HepG2 (cell line): ENCODE measurements around the gene PFAS. TPM values are rescaled to one million over a fixed set of nuclear protein-coding genes. Genes with fewer than 3 reads are reported as not detected.
A peak's percentile ranks its signal among the peaks of the same experiment; 100 is the strongest.

Source experiments
- AGO2 ChIP-seq: fragments of 200-400 bp; formaldehyde crosslinking; optimal IDR thresholded peaks from 2 replicates; pipeline ENCODE3; 2017; ENCODE audit warnings: mild to moderate bottlenecking, low read depth, low read length, moderate library complexity
- ARNT2 ChIP-seq: sonication (generic); formaldehyde crosslinking; IDR thresholded peaks from 2 replicates; pipeline ENCODE4 v1.8.0; 2022; ENCODE audit warnings: mild to moderate bottlenecking, low read depth, missing genetic modification reagents, moderate library complexity
- FLYWCH1 ChIP-seq: sonication (generic); formaldehyde crosslinking; IDR thresholded peaks from 2 replicates; pipeline ENCODE4 v1.8.1; 2023; ENCODE audit warnings: mild to moderate bottlenecking, missing genetic modification reagents
- GABPB1 ChIP-seq: IDR thresholded peaks from 2 replicates; pipeline ENCODE4 v1.6.1; 2016; ENCODE audit warnings: mild to moderate bottlenecking, missing genetic modification reagents, moderate library complexity, missing compliant biosample characterization
- MAFK ChIP-seq, 2 experiments: IDR thresholded peaks in 1 of 2; conservative IDR thresholded peaks in 1 of 2; 2 replicates each; pipeline ENCODE4 v1.6.1; 2011; ENCODE audit warnings: improper control_type of control experiment in 2 of 2, low read length in 2 of 2
- MBD4 ChIP-seq: IDR thresholded peaks from 2 replicates; pipeline ENCODE4 v1.6.1; 2012; ENCODE audit warnings: low read length, inconsistent platforms, borderline replicate concordance
- MED13 ChIP-seq: sonication (generic); formaldehyde crosslinking; IDR thresholded peaks from 2 replicates; pipeline ENCODE4 v1.5.0; 2020; ENCODE audit warnings: missing genetic modification reagents
- NKX3-1 ChIP-seq: sonication (generic); formaldehyde crosslinking; IDR thresholded peaks from 2 replicates; pipeline ENCODE4 v1.5.0; 2020; ENCODE audit warnings: missing genetic modification reagents
- PHF8 ChIP-seq: sonication (generic); formaldehyde crosslinking; IDR thresholded peaks from 2 replicates; pipeline ENCODE4 v1.5.0; 2020; ENCODE audit warnings: missing genetic modification reagents
- REXO4 ChIP-seq: sonication (generic); formaldehyde crosslinking; IDR thresholded peaks from 2 replicates; pipeline ENCODE4 v1.8.0; 2022; ENCODE audit warnings: missing genetic modification reagents, mild to moderate bottlenecking, borderline replicate concordance
- RFX5 ChIP-seq: IDR thresholded peaks from 2 replicates; pipeline ENCODE4 v1.6.1; 2011; ENCODE audit warnings: low read depth, low read length, improper control_type of control experiment
- SAFB2 ChIP-seq: sonication (generic); formaldehyde crosslinking; IDR thresholded peaks from 2 replicates; pipeline ENCODE4 v1.5.1; 2020; ENCODE audit warnings: missing genetic modification reagents, low read depth, mild to moderate bottlenecking, borderline replicate concordance
- SOX6 ChIP-seq, 2 experiments: fragments of 450-650 bp in 1 of 2; sonication (generic) in 1 of 2; formaldehyde crosslinking in 1 of 2; IDR thresholded peaks; 2 replicates each; pipeline versions ENCODE4 v1.4.0 to v1.6.1; 2017 to 2020; ENCODE audit warnings: antibody characterized with exemption in 1 of 2, mild to moderate bottlenecking in 1 of 2, missing genetic modification reagents in 1 of 2
- SP4 ChIP-seq: sonication (generic); formaldehyde crosslinking; IDR thresholded peaks from 2 replicates; pipeline ENCODE4 v1.8.1; 2023; ENCODE audit warnings: mild to moderate bottlenecking, missing genetic modification reagents
- THYN1 ChIP-seq: sonication (generic); formaldehyde crosslinking; IDR thresholded peaks from 2 replicates; pipeline ENCODE4 v1.8.1; 2023; ENCODE audit warnings: low read depth, mild to moderate bottlenecking, moderate library complexity, missing genetic modification reagents, borderline replicate concordance
- ZNF251 ChIP-seq: sonication (generic); formaldehyde crosslinking; IDR thresholded peaks from 2 replicates; pipeline ENCODE4 v1.9.0; 2021; ENCODE audit warnings: mild to moderate bottlenecking, missing genetic modification reagents
- ZNF558 ChIP-seq: sonication (generic); formaldehyde crosslinking; IDR thresholded peaks from 2 replicates; pipeline ENCODE4 v1.9.0; 2022; ENCODE audit warnings: mild to moderate bottlenecking, missing genetic modification reagents, borderline replicate concordance
- ZNF572 ChIP-seq: sonication (generic); formaldehyde crosslinking; IDR thresholded peaks from 2 replicates; pipeline ENCODE4 v1.5.1; 2020; ENCODE audit warnings: mild to moderate bottlenecking, missing genetic modification reagents
- ZNF772 ChIP-seq: sonication (generic); formaldehyde crosslinking; IDR thresholded peaks from 2 replicates; pipeline ENCODE4 v1.5.0; 2020; ENCODE audit warnings: mild to moderate bottlenecking, missing genetic modification reagents
- ZSCAN22 ChIP-seq: sonication (generic); formaldehyde crosslinking; IDR thresholded peaks from 2 replicates; pipeline ENCODE4 v1.4.0; 2020; ENCODE audit warnings: mild to moderate bottlenecking, missing genetic modification reagents
- polyA plus RNA-seq, 8 experiments: library from polyadenylated mRNA; depleted of rRNA in 3 of 8; stranded (reverse) in 7 of 8; unstranded in 1 of 8; fragments of >200 nt; fragmentation: Illumina TruSeq in 4 of 8; extraction: Trizol in 4 of 8; gene quantifications; 2 replicates each; pipeline versions ENCODE4 v1.2.1 to v1.2.3, GENCODE V29; 2011 to 2016; ENCODE audit warnings: low read depth in 4 of 8, missing spikeins in 1 of 8, mixed read lengths in 1 of 8; ENCODE audit not compliant: insufficient read depth in 1 of 8
- total RNA-seq, 5 experiments: library from RNA; depleted of rRNA; stranded (reverse); fragments of >200 nt; fragmentation: Illumina TruSeq; extraction: Trizol; gene quantifications; 2 replicates each; pipeline ENCODE4 v1.2.3, GENCODE V29; 2016; ENCODE audit warnings: low read depth in 1 of 5
- TF ChIP-seq, protein P1 (sequence below): sonication (generic); formaldehyde crosslinking; IDR thresholded peaks from 2 replicates; pipeline ENCODE4 v1.5.1; 2020; ENCODE audit warnings: mild to moderate bottlenecking, moderate library complexity, missing genetic modification reagents
- TF ChIP-seq, protein P2 (sequence below): sonication (generic); formaldehyde crosslinking; IDR thresholded peaks from 2 replicates; pipeline ENCODE4 v1.5.0; 2020; ENCODE audit warnings: missing genetic modification reagents, mild to moderate bottlenecking, borderline replicate concordance
- TF ChIP-seq, protein P3 (sequence below): sonication (generic); formaldehyde crosslinking; conservative IDR thresholded peaks from 2 replicates; pipeline ENCODE4 v1.5.0; 2020; ENCODE audit warnings: missing genetic modification reagents

Gene PFAS
- total and polyA plus RNA-seq, 2 of the 13 experiments (the other 11 are each of a cell fraction or from before 2014, with no cell fraction given): 49.4 to 58.2 TPM

DNA sequence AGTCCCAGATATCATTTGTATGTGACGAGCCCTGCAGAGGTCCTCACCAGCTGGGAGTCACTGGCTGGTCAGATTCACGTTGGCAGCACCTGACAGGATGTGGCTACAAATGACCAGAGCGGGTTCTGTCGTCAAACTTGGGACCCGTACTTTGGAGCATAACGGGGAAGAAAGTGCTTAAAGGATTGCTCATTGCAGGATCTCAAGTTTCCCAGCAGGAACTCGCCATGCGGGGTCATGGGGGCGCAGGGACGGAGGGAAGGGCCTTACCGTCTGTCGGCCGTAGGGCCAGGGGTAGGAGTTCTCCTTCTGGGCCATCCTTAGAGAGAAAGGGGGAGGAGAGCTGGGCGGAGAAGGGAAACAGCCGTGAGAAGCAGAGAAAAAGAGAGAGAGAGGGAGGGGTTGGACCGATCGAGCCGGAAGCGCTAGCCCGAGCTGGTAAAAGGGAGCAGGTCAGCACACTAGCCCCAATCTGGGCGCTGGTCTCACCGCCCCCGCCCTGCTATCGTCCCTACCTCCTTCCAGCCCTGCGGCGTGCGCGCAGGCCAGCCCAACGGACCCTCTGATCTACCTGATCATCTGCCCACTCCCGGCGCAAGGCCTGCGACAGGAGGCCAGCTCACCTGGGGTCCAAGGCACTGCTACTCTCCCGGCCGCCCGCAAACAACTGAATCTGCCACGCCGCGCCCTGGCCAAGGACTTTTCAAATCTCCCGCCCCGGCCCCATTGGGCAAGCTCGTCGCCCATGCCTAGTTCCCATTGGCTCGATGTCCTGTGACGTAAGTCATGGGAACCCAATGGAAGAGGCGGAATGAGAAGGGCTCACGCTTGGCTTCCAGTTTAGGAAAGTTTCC is 39.0 kb upstream of the PFAS start, which contains the start of gene AURKB (continued):
- TF ChIP-seq GABPB1 (CRISPR knock-in tag): peak; percentile 56; the same call in 1 of the 2 replicates
- TF ChIP-seq MBD4: no peak
- 0 out of 2 replicates have a peak, but pooled peaks have one; percentile 85 for TF ChIP-seq FLYWCH1 (CRISPR knock-in tag)
- TF ChIP-seq ZNF572 (CRISPR knock-in tag): no peak; the same call in 1 of the 2 replicates
- peak; percentile 60 for TF ChIP-seq AGO2
- TF ChIP-seq SOX6 (IDR thresholded peaks at IDR 0.05): no peak
- peak; percentile 50; the same call in 1 of the 2 replicates for TF ChIP-seq SOX6 (CRISPR knock-in tag; IDR thresholded peaks at IDR 0.05)
- TF ChIP-seq, protein P1, sequence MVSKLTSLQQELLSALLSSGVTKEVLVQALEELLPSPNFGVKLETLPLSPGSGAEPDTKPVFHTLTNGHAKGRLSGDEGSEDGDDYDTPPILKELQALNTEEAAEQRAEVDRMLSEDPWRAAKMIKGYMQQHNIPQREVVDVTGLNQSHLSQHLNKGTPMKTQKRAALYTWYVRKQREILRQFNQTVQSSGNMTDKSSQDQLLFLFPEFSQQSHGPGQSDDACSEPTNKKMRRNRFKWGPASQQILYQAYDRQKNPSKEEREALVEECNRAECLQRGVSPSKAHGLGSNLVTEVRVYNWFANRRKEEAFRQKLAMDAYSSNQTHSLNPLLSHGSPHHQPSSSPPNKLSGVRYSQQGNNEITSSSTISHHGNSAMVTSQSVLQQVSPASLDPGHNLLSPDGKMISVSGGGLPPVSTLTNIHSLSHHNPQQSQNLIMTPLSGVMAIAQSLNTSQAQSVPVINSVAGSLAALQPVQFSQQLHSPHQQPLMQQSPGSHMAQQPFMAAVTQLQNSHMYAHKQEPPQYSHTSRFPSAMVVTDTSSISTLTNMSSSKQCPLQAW (CRISPR knock-in tag): 0 out of 2 replicates have a peak, but pooled peaks have one; percentile 60
- TF ChIP-seq RFX5: peak; percentile 58; the same call in 1 of the 2 replicates
- TF ChIP-seq ZNF772 (CRISPR knock-in tag): peak; percentile 54; the same call in 1 of the 2 replicates
- no peak for TF ChIP-seq MAFK (conservative IDR thresholded peaks at IDR 0.05 in 1 of 2, IDR thresholded peaks at IDR 0.05 in 1 of 2; ENCODE audit: low read length in 2 of 2)
- TF ChIP-seq ZNF558 (CRISPR knock-in tag): peak; percentile 75; the same call in 1 of the 2 replicates
- peak; percentile 67 for TF ChIP-seq PHF8 (CRISPR knock-in tag)
- TF ChIP-seq ZNF251 (CRISPR knock-in tag): 0 out of 2 replicates have a peak, but pooled peaks have one; percentile 52
- TF ChIP-seq THYN1 (CRISPR knock-in tag): no peak
- TF ChIP-seq SAFB2 (CRISPR knock-in tag): peak; percentile 33; the same call in 1 of the 2 replicates
- TF ChIP-seq, protein P2, sequence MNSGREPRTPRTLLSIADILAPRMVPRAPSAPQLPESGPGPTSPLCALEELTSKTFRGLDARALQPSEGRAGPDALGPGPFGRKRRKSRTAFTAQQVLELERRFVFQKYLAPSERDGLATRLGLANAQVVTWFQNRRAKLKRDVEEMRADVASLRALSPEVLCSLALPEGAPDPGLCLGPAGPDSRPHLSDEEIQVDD (CRISPR knock-in tag): no peak
- TF ChIP-seq MED13 (CRISPR knock-in tag): 0 out of 2 replicates have a peak, but pooled peaks have one; percentile 57
- TF ChIP-seq ARNT2: peak; percentile 93
- peak; percentile 69; the same call in 1 of the 2 replicates for TF ChIP-seq ZSCAN22 (CRISPR knock-in tag)
- TF ChIP-seq, protein P3, sequence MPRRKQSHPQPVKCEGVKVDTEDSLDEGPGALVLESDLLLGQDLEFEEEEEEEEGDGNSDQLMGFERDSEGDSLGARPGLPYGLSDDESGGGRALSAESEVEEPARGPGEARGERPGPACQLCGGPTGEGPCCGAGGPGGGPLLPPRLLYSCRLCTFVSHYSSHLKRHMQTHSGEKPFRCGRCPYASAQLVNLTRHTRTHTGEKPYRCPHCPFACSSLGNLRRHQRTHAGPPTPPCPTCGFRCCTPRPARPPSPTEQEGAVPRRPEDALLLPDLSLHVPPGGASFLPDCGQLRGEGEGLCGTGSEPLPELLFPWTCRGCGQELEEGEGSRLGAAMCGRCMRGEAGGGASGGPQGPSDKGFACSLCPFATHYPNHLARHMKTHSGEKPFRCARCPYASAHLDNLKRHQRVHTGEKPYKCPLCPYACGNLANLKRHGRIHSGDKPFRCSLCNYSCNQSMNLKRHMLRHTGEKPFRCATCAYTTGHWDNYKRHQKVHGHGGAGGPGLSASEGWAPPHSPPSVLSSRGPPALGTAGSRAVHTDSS (CRISPR knock-in tag): no peak
- TF ChIP-seq NKX3-1 (CRISPR knock-in tag): 0 out of 2 replicates have a peak, but pooled peaks have one; percentile 30
- TF ChIP-seq REXO4 (CRISPR knock-in tag): peak; percentile 54; the same call in 1 of the 2 replicates
- TF ChIP-seq SP4 (CRISPR knock-in tag): peak; percentile 78
